Measurements from ENCODE around the gene SDF2. TPM values are rescaled to one million over a fixed set of nuclear protein-coding genes. Genes with fewer than 3 reads are reported as not detected.

SDF2 gene
- total RNA-seq, 1 donor from 2014 or later = 51.0 TPM

- H3K36me3 Mint-ChIP-seq = no peaks in the 10 kb centered on the region
- peak overlapping the region; percentile 84 for H3K4me3 Mint-ChIP-seq
- H3K9me3 Mint-ChIP-seq = no peaks in the 10 kb centered on the region
- no peaks in the 10 kb centered on the region for H3K27me3 Mint-ChIP-seq (ENCODE audit: low read depth)
- H3K27ac Mint-ChIP-seq = peak overlapping the region; percentile 91
- no peak for TF ChIP-seq CTCF (IDR thresholded peaks at IDR 0.05; ENCODE audit: unreplicated experiment)
- DNase-seq (ENCODE audit: low spot score in 2 of 2, unreplicated experiment in 2 of 2) = no peak
- peaks cover 19% of the 10 kb centered on the region for H3K4me1 Mint-ChIP-seq
These were observed 62.2 kb downstream of the SDF2 start for GRCh38 chr17:28599311-28600184.

- no peak for TF ChIP-seq CTCF (IDR thresholded peaks at IDR 0.05; ENCODE audit: unreplicated experiment)
- peak within 1 kb of the TSS; percentile 91 for H3K27ac Mint-ChIP-seq
- H3K36me3 Mint-ChIP-seq = no peaks in the 10 kb centered on the region
- H3K27me3 Mint-ChIP-seq (ENCODE audit: low read depth) = no peaks in the 10 kb centered on the region
- H3K9me3 Mint-ChIP-seq = no peaks in the 10 kb centered on the region
- H3K4me3 Mint-ChIP-seq = peak within 1 kb of the TSS; percentile 84
- H3K4me1 Mint-ChIP-seq = peaks cover 19% of the 10 kb centered on the region
- DNase-seq (ENCODE audit: low spot score in 2 of 2, unreplicated experiment in 2 of 2) = peak; percentile 88 to 96
These were observed 62.9 kb downstream of the SDF2 start, which contains the start of gene SPAG5 for GRCh38 chr17:28598799-28599310. TSS of gene SPAG5 (minus strand) at chr17:28599025. CDS start at chr17:28598946, 79 bp downstream.

- H3K9me3 Mint-ChIP-seq = no peaks in the 10 kb centered on the region
- H3K4me1 Mint-ChIP-seq = peaks cover 19% of the 10 kb centered on the region
- no peak for DNase-seq (ENCODE audit: low spot score in 2 of 2, unreplicated experiment in 2 of 2)
- H3K4me3 Mint-ChIP-seq = peak overlapping the region; percentile 84
- TF ChIP-seq CTCF (IDR thresholded peaks at IDR 0.05; ENCODE audit: unreplicated experiment) = no peak
- H3K27ac Mint-ChIP-seq = peak overlapping the region; percentile 89
- H3K36me3 Mint-ChIP-seq = no peaks in the 10 kb centered on the region
- no peaks in the 10 kb centered on the region for H3K27me3 Mint-ChIP-seq (ENCODE audit: low read depth)
These were observed 63.3 kb downstream of the SDF2 start for GRCh38 chr17:28598389-28598788.

Other genes with a start within 250 kb of the SDF2 start
- not detected in 3 replicates for gene SLC13A2, start 188.3 kb downstream of the SDF2 start, total RNA-seq
- 0.34 to 0.42 TPM (median 0.34 TPM) in 3 replicates for gene FOXN1, start 155.6 kb downstream of the SDF2 start, total RNA-seq
- 61.0 to 66.2 TPM (median 61.2 TPM) in 3 replicates for gene UNC119, start 109.3 kb downstream of the SDF2 start, total RNA-seq
- gene PIGS, start 90.4 kb downstream of the SDF2 start, total RNA-seq = 75.2 to 80.7 TPM (median 78.7 TPM) in 3 replicates
- 22.6 to 24.6 TPM (median 22.6 TPM) in 3 replicates for gene ALDOC, start 85.0 kb downstream of the SDF2 start, total RNA-seq
- gene SPAG5, start 62.9 kb downstream of the SDF2 start, total RNA-seq = 32.1 to 45.2 TPM (median 42.0 TPM) in 3 replicates
- gene RSKR, start 47.7 kb downstream of the SDF2 start, total RNA-seq = 24.0 to 31.3 TPM (median 26.3 TPM) in 3 replicates
- 155 to 162 TPM (median 157 TPM) in 3 replicates for gene BLTP2, start 16.7 kb downstream of the SDF2 start, total RNA-seq
- gene SUPT6H, start 299 bp upstream of the SDF2 start, total RNA-seq = 82.7 to 91.8 TPM (median 89.0 TPM) in 3 replicates
- gene PROCA1, start 50.0 kb upstream of the SDF2 start, total RNA-seq = 9.2 to 11.7 TPM (median 10.4 TPM) in 3 replicates
- 172 to 181 TPM (median 178 TPM) in 3 replicates for gene RAB34, start 56.0 kb upstream of the SDF2 start, total RNA-seq
- 1,669 to 1,804 TPM (median 1,792 TPM) in 3 replicates for gene RPL23A, start 58.1 kb upstream of the SDF2 start, total RNA-seq
- gene TLCD1, start 64.3 kb upstream of the SDF2 start, total RNA-seq = 2.3 to 3.8 TPM (median 3.3 TPM) in 3 replicates
- gene NEK8, start 66.9 kb upstream of the SDF2 start, total RNA-seq = 5.2 to 7.6 TPM (median 5.9 TPM) in 3 replicates
- gene TRAF4, start 82.1 kb upstream of the SDF2 start, total RNA-seq = 252 to 259 TPM (median 254 TPM) in 3 replicates
- gene FAM222B, start 180.9 kb upstream of the SDF2 start, total RNA-seq = 36.3 to 37.9 TPM (median 37.7 TPM) in 3 replicates
- 37.4 to 43.4 TPM (median 38.4 TPM) in 3 replicates for gene ERAL1, start 193.1 kb upstream of the SDF2 start, total RNA-seq
- 74.4 to 85.4 TPM (median 79.4 TPM) in 3 replicates for gene FLOT2, start 235.8 kb upstream of the SDF2 start, total RNA-seq
- 10.3 to 12.4 TPM (median 12.1 TPM) in 3 replicates for gene DHRS13, start 241.2 kb upstream of the SDF2 start, total RNA-seq

Data from mesothelial cell of epicardium (in vitro differentiated cells).